Measurements from ENCODE around the gene SLC24A3.

SLC24A3 gene

DNA sequence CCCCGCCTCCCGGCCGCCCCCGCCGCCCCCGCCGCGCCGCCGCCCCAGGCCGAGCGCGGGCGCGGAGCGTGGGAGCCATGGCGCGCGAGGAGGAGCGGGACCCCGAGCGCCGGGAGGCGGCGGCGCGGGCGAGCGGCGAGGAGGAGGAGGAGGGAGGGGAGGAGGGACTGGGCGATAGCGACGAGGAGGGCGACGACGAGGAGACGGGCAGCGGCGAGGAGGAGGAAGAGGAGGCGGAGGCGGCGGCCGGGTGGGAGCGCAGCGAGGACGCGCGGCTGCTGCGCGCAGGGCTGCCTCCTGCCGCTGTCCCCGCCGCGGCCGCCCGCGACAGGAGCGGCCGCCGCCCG lies at the start of gene SLC24A3:
Gene SLC24A3 (plus strand): TSS at position 174 of the 347 bp plus-strand sequence.
- DNase-seq: peak in 1 of 51 donors; percentile 40

DNA sequence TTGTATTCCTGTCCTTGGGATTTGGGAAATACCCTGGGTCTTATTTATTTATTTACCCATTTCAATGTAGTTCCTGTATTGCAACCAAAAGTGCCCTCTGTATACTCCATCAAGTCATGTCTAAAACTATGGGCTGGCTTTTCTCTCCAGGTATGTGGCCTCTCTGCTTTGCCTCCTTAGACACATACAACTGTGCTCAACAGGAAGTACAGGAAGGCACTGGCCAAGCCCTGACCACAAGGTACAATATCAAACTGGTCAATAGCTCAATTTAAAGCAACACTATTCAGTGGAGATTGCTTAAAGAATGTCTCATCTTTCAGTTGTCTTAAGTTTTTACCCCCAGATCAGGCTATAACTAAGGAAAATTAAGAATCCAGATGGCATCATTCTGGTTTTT lies 42.3 kb upstream of the SLC24A3 start:
- DNase-seq: no peak

DNA sequence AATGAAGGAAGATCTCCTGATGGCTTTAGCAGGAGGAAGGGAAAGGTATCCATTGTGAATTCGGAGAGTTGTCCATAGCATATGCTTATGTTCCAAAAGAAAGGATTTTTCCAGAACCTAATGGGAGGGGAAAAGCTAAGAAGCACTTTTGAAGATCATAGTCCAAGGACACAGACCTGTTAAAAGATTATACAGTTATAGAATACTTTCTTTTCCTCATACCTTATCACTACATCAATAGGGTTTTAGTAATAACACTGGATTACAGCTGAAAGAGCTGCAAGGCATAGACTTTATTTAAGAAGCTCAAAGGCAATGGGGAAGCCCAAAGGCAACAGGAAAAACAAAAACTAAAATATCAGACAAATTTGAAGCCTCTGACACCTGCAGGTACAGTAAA lies 39.8 kb upstream of the SLC24A3 start:
- no peak for DNase-seq

DNA sequence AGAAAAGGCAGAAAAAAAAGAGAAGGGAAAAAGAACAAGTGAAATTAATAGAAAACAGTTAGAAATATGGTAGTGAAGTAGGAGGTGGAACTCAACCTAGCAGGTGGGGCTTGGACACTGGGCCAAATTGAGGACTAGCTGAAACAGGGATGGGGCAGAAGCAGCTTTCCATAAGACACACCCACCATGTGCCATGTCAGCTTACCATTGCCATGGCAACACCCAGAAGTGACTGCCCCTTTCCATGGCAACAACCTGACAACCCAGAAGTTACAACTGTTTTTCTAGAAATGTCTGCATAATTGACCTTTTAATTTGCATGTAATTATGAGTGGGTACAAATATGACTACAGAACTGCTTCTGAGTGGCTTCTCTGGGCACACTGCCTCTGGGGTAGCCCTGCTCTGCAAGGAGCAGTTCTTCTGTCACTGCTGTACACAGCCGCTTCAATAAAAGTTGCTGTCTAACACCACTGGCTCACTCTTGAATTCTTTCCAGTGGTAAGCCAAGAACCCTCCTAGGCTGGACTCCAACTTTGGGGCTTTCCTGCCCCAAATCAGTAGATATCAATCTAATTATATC lies 35.9 kb upstream of the SLC24A3 start:
- DNase-seq: no peak

DNA sequence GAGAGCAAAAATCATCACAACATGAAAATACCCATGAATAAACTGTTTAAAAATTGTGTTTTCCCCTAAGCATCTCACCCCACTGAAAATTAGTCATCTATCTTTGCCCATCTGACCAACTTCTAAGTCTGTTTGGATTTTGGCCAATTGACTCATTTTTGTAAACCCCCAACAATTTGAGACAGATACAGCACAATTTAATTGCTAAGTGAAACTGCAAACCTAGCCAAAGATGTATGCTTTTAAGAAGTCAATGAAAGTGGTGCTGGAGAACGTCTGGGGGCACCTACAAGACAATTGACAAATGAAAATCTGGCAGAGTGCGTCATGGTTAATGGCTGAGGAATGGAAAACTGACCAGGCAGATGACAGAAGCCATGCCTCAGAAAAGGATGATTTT lies 30.9 kb upstream of the SLC24A3 start:
- no peak for DNase-seq

DNA sequence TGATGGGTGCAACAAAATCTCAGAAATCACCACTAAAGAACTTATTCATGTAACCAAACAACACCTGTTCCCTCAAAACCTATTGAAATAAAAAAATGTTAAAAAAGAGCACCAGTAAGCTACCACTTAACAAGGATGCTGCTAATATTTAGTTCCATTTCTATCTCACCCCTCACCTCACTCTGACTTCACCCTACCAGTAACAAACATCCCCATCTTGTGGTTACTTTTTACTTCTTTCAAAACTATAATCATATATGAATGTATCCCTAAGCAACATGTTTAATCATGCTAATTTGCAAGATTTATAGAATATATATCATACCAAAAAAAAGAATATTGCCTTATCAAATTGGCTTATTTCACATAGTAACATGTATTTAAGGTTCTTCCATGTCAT lies 27.4 kb upstream of the SLC24A3 start:
- no peak for DNase-seq

DNA sequence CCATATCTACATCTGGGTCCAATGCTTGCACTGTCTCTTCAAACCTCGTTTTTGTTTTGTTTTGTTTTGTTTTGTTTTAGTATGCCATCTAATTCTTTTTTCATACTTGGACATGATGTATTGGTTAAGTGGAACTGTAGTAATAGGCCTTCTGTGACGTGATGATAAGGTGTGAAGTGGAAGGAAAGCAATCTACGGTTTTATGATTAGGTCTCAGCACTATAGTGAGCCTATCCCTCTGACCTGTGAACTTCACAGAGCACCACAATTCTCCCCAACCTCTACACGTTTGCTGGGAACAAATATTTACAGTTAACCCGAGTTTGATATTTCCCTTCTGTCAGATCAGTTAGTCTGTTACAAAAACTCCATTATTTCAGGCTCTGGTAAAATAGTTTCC lies 19.1 kb upstream of the SLC24A3 start:
- no peak for DNase-seq

DNA sequence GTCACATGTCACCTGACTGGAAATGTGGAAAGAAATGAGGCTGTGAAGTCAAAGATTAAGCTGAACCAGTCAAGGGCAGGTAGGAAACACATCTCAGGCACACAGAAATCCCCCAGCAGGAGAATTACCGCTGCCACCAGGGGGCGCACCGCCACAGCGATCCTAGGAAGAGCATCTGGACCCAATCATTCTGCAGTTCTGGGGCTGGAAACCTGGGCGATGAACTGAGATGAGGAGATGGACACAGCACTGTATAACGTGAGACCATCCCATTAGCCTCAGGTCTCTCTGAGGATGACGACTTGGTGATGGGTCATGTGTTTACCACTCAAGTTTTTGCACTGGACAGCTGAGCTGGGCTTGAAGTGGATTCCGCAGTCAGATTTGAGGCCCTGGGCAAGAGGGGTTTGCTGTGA lies 6.5 kb upstream of the SLC24A3 start:
- peak in 31 of 51 donors; percentile 10 to 71 (median 41) for DNase-seq

DNA sequence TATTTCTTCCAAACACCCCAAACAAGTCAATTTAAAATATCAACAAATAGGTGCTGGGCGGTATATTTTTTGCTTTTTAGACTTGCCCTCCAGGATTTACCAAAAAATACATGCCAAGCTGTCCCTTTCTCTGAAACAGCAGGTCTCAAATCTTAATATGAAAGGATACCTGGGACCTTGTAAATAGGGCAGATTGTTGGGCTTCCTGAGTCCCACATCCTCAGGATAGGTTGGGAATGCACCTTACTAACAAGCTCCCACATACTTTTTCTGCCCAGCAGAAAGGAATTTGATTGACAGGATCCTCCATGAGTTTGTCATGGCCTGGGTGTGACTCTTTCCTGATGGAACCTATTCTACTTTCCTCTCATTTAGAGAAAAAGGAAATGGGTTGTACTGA lies 4.9 kb upstream of the SLC24A3 start:
- no peak for DNase-seq

DNA sequence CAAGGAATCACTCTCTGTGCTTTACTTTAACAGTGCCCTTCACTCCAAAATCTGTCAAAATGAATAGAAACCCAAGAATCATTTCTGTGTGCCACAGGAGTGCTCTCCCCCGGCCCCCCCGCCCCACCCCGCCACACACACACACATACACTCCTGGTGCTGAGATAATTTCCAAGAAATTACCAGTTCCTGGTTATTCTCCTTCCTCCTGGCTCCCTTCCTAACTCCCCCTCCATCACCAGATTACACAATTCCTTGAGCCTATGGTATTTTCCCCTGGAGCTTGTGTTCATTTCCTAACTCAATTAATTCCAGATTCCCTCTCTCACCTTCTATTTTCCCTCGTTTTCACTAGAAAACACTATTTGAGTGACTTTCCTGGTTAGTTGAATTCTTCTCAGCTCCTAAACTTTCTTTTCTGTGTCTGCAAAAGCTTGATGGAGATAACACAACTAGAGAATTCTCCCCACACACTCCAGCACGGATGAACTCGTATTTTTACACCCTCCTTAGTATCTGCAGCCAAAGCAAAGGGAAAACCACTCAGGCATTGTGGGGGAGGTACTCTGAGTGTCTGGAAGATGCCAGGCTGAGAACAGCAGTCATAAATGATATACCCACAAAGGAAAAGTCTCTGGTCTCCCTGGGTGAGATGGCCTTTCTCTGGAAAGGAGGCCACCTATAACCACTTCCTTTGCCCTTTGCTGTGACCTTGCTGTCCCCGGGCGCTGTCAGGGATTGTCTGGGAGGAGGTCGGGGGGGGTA lies 1.9 kb upstream of the SLC24A3 start:
- DNase-seq: peak in 2 of 51 donors; percentile 4 to 16

DNA sequence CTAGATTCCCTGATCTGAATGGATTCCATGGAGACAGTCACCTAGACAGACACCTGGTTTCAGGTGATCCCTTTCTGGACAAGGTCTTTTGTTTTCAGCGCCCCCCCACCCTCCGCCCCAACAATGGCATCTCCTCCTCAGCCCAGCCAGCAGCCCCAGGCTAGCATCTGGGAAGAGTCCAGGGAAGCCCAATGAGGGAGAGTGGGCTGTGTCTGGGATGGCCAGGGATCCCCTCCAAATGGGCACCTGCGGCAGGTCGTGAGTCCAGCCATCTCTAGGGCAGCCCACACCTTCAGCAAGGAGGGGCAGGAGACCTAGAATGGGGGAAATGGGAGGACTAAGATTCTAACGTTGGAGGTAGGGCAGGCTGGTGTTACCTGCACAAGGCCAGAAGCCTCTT lies 1.2 kb upstream of the SLC24A3 start:
- DNase-seq: no peak

DNA sequence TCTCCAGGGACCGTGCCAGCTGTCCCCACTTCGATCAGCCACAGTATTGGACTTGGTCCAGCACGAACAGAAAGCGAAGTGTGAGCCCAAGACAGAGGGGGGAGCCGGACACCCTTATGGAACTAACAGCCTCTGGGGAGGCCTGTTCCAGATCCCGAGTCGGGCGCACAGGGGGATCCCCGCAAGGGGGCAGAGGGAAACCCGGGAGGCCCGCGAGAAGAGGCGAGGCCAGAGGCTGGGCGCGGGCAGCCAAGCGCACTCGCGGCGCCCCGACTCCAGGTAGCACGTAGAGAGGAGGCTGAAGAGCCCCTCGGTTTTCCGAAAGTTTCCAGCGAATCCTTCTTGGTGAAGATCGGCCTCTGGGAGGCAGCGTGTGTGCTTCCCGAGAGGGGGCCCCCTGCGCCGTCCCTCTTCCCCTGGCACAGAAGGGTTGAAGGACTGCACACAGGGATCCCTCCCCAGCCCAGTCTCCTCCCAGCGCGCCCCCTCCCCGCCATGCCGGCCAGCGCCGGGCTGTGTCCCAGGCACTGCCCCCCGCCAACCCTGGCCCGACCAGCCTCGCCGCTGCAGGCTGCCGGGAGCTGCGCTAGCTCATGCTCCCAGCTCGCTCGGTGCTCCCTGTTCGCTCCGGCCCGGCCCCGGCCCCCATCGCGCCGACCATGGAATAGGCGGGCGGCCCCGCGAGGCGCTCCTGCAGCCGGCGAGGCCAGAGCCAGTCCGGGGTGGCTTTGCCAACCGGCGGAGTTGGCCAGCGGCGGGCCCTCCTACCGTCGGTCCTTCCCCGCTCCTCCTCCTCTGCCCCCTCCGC lies 577 bp upstream of the SLC24A3 start:
- DNase-seq: peak in 20 of 51 donors; percentile 10 to 73 (median 44)

DNA sequence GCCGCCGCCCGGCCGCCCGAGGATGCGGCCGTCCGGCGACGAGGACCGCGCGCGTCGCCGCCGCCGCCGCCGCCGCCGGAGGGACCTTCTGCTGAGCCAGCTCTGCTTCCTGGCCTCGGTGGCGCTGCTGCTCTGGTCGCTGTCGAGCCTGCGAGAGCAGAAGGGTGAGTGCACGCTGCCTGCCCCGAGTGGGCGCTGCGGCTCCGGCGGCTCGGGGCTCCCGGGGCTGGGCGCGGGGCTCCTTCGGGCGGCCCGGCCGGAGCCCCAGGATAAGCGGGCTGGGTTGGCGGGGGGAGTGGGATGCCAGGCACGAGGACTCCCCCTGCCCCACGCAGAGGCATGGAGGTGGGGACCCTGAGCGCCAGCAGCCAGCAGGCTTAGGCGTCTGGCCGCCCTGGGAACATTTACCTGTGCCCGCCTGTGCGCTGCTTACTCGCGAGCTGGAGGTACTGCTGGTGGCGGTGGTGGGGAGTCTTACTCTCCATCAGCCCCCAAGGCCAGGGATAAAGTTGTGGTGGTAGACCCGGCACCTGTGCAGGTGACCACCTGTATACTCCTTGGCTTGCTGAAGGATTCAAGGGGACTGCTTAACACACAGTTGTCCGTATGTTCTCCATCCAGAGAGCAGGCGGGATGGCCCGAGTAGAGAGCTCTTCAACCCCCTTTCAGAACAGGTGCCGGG lies 520 bp downstream of the SLC24A3 start:
- DNase-seq: peak in 31 of 51 donors; percentile 4 to 68 (median 52)

DNA sequence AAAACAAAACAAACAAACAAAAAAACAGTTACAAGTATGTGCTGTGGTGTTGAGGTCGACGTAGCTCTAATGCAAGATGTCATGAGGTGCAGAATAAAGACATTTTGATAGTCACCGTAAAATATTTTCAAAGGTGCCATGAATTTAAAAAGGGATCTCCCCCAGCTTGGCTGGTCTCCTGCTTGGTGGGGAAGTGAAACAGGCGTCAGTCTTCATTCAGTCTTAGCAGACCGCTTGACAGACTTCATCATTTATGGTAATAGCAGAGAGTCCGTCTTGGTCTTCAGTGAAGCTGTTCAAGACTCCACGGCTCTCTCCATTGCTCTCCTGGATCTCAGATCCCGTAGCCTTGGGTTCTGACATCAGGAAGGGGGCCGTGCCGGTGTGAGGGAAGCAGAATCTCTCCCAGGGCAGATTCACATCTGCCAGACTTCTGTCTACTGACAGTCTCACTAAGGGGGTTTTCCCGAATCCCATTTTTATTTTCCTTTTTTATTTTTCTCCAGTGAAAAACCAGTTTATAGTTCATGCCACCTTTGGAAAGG lies 1.6 kb downstream of the SLC24A3 start:
- peak in 1 of 51 donors; percentile 26 for DNase-seq

DNA sequence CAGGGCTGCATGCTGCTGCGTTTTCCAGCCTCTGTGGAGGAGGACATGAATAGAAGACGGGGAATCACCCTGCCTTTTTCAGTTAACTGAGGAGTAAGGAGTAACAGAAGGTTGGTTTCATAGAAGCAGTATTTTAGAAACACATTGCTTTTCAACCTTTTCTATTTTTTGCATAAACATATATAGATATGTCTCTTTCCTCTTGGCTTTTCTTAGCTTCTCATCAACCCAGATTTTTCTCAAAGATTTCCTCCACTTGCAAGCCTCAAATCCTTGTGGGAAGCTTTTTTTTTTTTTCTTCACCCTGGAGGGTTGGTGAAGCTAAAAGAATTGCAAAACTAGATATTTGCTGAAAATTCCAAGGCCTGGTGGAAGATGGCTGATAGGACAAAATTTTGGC lies 6.0 kb downstream of the SLC24A3 start:
- DNase-seq: no peak

DNA sequence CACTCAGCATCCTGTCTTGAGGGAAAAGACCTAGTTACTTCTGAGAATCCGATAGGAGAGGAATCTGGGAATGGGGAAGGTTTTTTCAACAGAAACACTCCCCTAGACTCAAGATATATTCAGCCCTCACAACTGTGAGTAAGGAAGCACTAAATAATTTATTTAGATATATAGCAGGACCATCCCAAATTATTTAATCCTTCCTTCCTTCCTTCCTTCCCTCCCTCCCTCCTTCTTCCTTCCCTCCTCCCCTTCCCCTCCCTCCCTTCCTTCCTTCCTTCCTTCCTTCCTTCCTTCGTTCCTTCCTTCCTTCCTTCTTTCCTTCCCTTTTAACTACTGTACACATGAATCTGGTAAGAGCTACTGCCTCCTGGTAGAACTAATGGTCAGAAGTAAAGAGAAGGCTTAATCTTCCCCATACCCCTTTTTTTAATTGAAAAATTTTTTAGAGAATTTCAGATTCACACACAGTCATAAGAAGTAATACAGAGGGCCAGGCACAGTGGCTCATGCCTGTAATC lies 10.1 kb downstream of the SLC24A3 start:
- no peak for DNase-seq

DNA sequence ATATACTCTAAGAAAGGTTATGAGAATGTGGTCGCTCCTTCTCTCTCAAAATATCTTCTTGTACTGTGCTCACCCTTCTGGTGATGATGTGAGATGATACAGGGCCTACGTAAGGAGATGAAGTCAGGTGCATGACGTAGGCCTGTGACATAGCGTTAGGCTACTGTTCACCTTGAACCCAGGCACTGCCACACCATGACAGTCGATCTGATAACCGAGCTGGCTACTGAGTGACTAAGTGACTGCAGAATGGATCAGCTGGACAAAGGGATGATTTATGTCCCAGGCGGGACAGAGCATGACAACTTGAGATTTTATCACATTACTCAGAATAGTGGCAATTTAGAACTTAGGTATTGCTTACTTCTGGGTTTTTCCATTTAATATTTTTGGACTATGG lies 11.2 kb downstream of the SLC24A3 start:
- DNase-seq: no peak

DNA sequence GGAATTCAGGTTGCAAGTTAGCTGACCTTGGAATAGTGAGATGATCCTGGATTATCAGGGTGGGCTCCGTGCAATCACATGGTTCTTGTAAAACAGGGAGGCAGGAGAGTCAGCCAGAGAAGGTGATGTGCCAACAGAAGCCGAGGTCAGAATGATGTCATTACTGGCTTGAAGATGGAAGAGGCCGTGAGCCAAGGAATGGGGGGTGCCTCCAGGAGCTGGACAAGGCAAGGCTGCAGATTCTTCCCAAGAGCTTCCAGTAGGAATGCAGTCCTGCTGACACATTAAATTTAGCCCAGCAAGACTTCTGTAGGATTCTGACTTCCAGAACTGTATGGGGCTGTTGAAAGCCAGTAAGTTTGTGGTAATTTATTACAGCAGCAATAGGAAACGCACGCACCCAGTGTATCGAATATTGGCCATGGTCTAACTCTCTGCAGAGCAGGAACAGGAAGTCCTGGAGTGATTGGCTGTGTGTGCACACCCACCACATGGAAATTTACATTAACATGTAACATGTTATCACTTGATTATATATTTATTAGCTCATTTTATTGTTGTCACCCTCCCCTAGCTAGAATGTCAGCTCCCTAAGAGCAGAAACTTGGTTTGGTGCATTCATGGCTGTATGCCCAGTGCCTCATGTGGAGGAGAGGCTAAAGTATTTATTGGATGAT lies 19.1 kb downstream of the SLC24A3 start:
- DNase-seq: no peak

DNA sequence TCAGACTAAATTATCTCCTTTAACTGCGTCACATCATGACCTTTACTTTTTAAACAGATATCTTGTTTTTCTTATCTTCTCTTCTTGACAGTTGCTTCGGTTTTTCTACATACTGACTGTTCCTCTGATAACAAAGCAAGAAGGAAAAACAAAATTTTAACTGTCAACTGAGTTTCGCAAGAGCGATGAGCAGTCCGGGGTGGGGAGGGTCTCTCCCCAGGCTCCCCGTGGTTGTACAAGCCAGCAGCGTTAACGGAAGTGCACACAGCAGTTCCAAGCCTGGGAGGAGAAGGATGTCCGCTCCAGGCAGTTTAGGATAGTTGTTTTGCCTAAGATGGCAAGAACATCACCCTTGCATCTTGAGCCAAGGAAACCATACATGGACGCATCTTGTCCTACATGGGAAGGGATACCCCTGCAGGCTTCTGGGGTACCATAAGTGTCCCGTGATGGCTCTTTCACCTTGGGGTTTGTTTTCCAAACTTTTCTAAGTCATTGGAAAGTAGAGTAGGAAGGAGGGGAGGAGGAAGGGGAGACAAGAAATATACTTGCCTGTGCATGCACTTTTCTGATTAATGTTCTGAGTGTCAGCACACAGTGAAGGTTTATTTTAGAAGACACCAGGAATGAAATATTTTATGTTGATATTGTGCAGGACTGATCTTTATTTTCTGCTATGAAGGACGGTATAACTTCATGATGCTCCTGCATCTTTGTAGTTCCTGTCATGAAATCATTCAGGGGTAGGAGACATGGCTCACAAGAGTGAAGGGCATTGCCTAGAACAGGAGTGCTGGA lies 20.8 kb downstream of the SLC24A3 start:
- no peak for DNase-seq

Measured in hypothalamus (tissue), 51 donors.